GM20000 (cell line): ENCODE measurements around the gene RANBP17.
A peak's percentile ranks its signal among the peaks of the same experiment; 100 is the strongest.
"Not testable (repeated sequence)": the region's sequence is repeated elsewhere in the genome, so short reads cannot be mapped to it uniquely, and the experiment has no call there.

Source experiments
- DNase-seq: peaks from one replicate; pipeline ENCODE4 v3.0.0; 2012; ENCODE audit warnings: low spot score
- TF ChIP-seq, protein P1 (sequence below): IDR thresholded peaks from 2 replicates; pipeline ENCODE4 v1.5.1; 2012; ENCODE audit warnings: mild to moderate bottlenecking, control low read depth; ENCODE audit errors: extremely low read depth, missing control alignments

Gene RANBP17

DNA sequence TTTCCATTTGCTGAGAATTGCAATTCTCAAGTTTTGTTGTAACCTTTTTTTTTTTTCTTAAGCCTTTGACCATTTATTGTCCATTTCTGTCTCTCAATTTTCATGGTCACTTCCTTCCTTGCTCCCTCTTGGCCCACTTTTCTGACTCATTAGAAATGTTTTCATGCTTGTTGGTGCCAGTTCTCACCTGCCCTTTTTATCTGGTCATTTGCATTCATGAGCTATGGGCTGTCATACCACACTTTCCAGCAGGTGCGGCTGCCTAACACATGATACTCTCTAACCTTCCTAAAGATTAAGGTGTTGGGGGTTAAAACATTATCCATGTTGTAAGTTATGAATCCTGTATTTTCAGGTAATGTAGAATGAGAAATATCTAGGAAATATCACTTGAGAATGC, 296.8 kb downstream of the RANBP17 start:
- TF ChIP-seq, protein P1, sequence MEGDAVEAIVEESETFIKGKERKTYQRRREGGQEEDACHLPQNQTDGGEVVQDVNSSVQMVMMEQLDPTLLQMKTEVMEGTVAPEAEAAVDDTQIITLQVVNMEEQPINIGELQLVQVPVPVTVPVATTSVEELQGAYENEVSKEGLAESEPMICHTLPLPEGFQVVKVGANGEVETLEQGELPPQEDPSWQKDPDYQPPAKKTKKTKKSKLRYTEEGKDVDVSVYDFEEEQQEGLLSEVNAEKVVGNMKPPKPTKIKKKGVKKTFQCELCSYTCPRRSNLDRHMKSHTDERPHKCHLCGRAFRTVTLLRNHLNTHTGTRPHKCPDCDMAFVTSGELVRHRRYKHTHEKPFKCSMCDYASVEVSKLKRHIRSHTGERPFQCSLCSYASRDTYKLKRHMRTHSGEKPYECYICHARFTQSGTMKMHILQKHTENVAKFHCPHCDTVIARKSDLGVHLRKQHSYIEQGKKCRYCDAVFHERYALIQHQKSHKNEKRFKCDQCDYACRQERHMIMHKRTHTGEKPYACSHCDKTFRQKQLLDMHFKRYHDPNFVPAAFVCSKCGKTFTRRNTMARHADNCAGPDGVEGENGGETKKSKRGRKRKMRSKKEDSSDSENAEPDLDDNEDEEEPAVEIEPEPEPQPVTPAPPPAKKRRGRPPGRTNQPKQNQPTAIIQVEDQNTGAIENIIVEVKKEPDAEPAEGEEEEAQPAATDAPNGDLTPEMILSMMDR = no peak
- no peak for DNase-seq

DNA sequence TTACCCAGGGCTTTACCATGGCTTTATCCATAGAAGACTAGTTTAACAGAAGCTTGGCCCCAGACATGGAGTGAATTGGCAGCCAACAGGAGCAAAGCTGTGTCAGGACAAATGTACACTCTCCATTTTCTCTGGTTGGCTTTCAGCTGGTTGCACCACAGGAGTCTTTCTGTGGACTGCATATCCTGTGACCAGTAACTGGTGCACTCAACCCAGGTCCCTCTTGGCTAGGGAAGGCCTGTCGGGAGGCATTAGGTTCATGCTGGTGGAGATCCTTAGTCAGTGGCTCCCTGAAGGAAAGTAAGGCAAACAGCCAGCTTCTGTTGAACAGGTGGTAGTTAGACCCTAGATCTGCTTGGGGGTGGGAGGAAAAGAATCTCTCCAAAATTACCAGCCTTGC, 300.3 kb downstream of the RANBP17 start:
- TF ChIP-seq, protein P1 = no peak
- no peak for DNase-seq

DNA sequence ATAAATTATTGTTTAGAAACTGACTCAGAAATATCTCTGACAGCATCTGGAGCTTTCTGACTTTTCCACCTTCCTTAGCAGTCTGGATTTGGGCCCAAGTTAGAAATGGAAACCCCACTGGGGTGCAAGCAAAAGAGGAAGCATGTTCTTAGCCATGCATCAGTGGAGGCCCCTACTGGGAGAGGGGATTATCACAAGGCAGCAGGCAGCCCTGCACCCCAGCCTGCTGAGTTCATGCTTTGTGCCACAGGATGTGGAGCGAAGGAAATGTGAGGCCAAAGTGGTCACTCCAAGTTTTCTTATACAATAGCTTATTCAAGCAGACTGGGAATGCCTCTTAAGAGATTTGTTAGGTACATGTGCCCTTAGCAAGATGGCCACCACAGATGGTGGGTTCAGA, 300.8 kb downstream of the RANBP17 start:
- TF ChIP-seq, protein P1 = peak; percentile 51
- DNase-seq = no peak

DNA sequence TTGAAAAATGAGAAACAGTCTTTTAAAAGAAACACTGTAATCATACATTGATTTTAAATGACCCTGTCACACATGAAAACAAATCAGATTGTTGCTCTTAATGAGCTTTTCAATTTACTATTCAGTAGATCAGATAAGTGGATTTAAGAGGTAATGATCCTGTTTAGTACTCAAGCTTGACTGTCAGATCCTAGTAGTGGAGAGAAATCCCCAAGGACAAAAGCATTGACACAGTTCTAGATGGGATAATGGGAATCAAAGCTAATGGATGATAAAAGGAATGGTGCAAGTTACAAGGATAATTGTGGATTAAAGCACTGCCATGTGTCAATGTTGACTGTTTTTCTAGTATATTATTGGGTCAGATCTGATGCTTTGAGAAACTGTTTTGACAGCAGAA, 304.9 kb downstream of the RANBP17 start:
- TF ChIP-seq, protein P1 = no peak
- no peak for DNase-seq

DNA sequence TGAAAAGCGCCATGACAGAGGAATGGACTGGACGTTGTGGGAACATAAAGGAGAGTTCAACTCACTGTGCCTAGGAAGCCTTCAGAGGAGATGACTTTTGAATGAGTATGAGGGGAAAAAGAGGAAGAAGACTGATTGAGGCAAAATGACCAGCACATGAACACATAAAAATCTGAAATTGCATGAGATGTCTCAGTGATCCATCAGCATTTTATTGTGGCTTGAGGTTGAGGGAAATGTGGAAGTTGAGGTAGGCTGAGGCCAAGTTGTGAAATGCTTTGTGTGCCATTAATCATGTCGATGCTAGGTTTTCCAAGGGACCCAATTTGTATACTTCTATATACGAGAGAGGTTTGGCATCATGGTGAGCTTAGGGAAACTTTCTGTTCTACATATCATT, 306.4 kb downstream of the RANBP17 start:
- TF ChIP-seq, protein P1 = no peak
- no peak for DNase-seq

DNA sequence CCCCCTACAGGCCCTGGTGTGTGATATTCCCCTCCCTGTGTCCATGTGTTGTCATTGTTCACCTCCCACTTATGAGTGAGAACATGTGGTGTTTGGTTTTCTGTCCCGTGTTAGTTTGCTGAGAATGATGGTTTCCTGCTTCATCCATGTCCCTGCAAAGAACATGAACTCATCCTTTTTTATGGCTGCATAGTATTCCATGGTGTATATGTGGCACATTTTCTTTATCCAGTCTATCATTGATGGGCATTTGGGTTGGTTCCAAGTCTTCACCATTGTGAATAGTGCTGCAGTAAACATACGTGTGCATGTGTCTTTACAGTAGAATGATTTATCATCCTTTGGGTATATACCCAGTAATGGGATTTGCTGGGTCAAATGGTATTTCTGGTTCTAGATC, 313.1 kb downstream of the RANBP17 start:
- DNase-seq = not testable (repeated sequence)

DNA sequence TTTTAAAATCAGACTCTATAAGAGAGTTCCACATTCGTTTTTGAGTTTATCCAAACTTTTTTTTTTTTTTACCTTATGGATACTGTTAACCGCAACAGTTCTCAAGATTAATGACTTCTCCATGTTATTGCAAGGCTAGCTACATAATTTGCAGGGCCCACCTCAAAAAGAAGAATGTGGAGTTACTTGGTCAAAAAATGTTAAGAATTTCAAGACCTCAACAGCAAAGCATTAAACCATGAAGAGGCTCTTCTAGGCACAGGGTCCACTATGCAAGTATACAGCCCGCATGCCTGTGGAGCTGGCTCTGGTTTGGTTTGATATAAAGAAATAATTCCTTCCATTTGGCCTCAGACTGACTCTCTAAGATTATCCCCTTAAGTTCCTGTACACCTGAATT, 313.9 kb downstream of the RANBP17 start:
- no peak for DNase-seq
- TF ChIP-seq, protein P1 = no peak

DNA sequence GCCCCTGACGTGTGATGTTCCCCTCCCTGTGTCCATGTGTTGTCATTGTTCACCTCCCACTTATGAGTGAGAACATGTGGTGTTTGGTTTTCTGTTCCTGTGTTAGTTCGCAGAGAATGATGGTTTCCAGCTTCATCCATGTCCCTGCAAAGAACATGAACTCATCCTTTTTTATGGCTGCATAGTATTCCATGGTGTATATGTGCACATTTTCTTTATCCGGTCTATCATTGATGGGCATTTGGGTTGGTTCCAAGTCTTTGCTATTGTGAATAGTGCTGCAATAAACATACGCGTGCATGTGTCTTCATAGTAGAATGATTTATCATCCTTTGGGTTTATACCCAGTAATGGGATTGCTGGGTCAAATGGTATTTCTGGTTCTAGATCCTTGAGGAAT, 316.4 kb downstream of the RANBP17 start:
- DNase-seq = not testable (repeated sequence)

DNA sequence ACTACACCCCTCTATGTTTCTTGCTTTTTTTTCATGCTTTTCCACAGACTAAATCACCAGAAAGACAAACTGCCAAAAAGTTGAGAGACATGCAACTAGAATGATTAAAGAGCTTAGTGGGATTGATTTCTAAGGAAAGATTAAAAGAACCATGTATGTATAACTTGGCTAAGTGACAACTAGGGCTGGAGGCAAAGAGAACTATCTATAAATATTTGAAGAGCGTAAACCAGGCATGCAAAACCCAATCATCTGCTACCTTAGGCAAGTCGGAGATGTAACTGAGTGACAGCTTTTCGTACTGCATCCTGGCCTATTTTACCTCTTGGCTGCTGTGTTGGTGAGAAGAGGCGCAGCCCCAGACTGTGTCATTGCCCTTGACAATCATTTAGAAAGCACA, 326.2 kb downstream of the RANBP17 start:
- no peak for DNase-seq
- TF ChIP-seq, protein P1 = no peak
